GM12892 (cell line): Measurements from ENCODE around the gene NFATC1.

Experiments
- DNase-seq: peaks from one replicate; pipeline ENCODE4 v3.0.0; 2011; ENCODE audit not compliant: insufficient read length
- FAIRE-seq: peaks from 2 replicates; lab custom pipeline; 2011; peaks lifted over from hg19 to GRCh38; lab: Jason Lieb, UNC
- POLR2A ChIP-seq: IDR thresholded peaks from 2 replicates; pipeline ENCODE4 v1.6.1; 2011; ENCODE audit warnings: low read depth, low read length, control low read depth
- POLR2AphosphoS5 ChIP-seq: IDR thresholded peaks from 2 replicates; pipeline ENCODE4 v1.6.1; 2011; ENCODE audit warnings: low read depth, low read length, control low read depth
- TAF1 ChIP-seq: IDR thresholded peaks from 2 replicates; pipeline ENCODE4 v1.6.1; 2011; ENCODE audit warnings: low read depth, mild to moderate bottlenecking, control low read depth, low read length, borderline replicate concordance

The NFATC1 gene

GRCh38 chr18:79465392-79465991 lies 69.8 kb downstream of the NFATC1 start:
- FAIRE-seq (peak; percentile 94), DNase-seq (peak; percentile 67)
- TF ChIP-seq POLR2AphosphoS5 (no peak), POLR2A (peak; percentile 34; the same call in 1 of the 2 replicates), TAF1 (no peak)

GRCh38 chr18:79466591-79466990 lies 70.9 kb downstream of the NFATC1 start:
- TF ChIP-seq POLR2A = no peak
- TF ChIP-seq POLR2AphosphoS5 = no peak
- TF ChIP-seq TAF1 = no peak

GRCh38 chr18:79467126-79467525 lies 71.4 kb downstream of the NFATC1 start:
- FAIRE-seq (no peak), DNase-seq (no peak)
- no peak for TF ChIP-seq TAF1
- no peak for TF ChIP-seq POLR2A
- TF ChIP-seq POLR2AphosphoS5 = no peak

More at GRCh38 chr18:79466591-79466990, 70.9 kb downstream of the NFATC1 start:
- DNase-seq (peak; percentile 54), FAIRE-seq (no peak)

- no peak for DNase-seq
- no peak for FAIRE-seq
- no peak for TF ChIP-seq POLR2AphosphoS5
- TF ChIP-seq POLR2A = no peak
- TF ChIP-seq TAF1 = no peak
Measured at GRCh38 chr18:79468119-79468789, 72.5 kb downstream of the NFATC1 start.

GRCh38 chr18:79469309-79469708 lies 73.6 kb downstream of the NFATC1 start:
- TF ChIP-seq POLR2AphosphoS5 (no peak), TAF1 (no peak), POLR2A (no peak)
- FAIRE-seq (no peak), DNase-seq (no peak)

- FAIRE-seq (no peak), DNase-seq (no peak)
- no peak for TF ChIP-seq TAF1
- TF ChIP-seq POLR2A = no peak
- no peak for TF ChIP-seq POLR2AphosphoS5
Measured at GRCh38 chr18:79469751-79470505, 74.2 kb downstream of the NFATC1 start.

- TF ChIP-seq POLR2AphosphoS5 (no peak), POLR2A (no peak), TAF1 (no peak)
- no peak for DNase-seq
- no peak for FAIRE-seq
Measured at GRCh38 chr18:79470547-79470946, 74.8 kb downstream of the NFATC1 start.

- DNase-seq (no peak), FAIRE-seq (no peak)
- no peak for TF ChIP-seq TAF1
- no peak for TF ChIP-seq POLR2AphosphoS5
- no peak for TF ChIP-seq POLR2A
Measured at GRCh38 chr18:79471046-79471445, 75.3 kb downstream of the NFATC1 start.

GRCh38 chr18:79471597-79471996 lies 75.9 kb downstream of the NFATC1 start:
- DNase-seq = no peak
- no peak for FAIRE-seq
- TF ChIP-seq POLR2AphosphoS5 (no peak), TAF1 (no peak), POLR2A (no peak)

- TF ChIP-seq POLR2AphosphoS5 = no peak
- no peak for DNase-seq
- no peak for FAIRE-seq
Measured at GRCh38 chr18:79472176-79472575, 76.4 kb downstream of the NFATC1 start.

- DNase-seq (no peak), FAIRE-seq (no peak)
- TF ChIP-seq POLR2A (no peak), POLR2AphosphoS5 (no peak), TAF1 (no peak)
Measured at GRCh38 chr18:79472946-79473345, 77.2 kb downstream of the NFATC1 start.

- FAIRE-seq = no peak
- no peak for DNase-seq
- TF ChIP-seq POLR2AphosphoS5 (no peak), TAF1 (no peak), POLR2A (no peak)
Measured at GRCh38 chr18:79476031-79476917, 80.5 kb downstream of the NFATC1 start.
